HG03558 (cell line): ENCODE data around the gene USP47.

Source experiments
- ATAC-seq: cut with Tn5 transposase; IDR thresholded peaks from one replicate; pipeline ENCODE4 v1.9.1; 2021; ENCODE audit warnings: moderate number of reproducible peaks; ENCODE audit not compliant: unreplicated experiment; ENCODE audit errors: extremely low read depth

USP47 gene

GRCh38 chr11:11864332-11864731, 22.6 kb downstream of the USP47 start:
- ATAC-seq, result no peak

- ATAC-seq, result no peak
Observed at GRCh38 chr11:11864803-11865202, 23.0 kb downstream of the USP47 start.

DNA sequence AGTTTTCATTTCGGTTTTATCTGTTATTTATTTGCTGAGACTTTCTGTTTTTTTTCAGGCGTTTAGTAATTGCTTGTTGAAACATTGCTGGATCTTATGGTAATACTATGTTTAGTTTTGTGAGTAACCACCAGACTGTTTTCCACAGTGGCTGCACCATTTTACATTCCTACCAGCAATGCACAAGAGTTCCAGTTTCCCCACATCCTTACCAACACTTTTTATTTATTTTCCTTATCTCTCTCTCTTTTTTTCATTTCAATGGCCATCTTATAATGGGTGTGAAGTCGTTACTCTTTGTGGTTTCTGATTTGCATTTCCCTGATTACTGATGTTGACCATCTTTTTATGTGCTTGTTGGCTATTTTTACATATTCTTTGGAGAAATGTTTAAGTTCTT, 23.7 kb downstream of the USP47 start:
- ATAC-seq, result no peak

DNA sequence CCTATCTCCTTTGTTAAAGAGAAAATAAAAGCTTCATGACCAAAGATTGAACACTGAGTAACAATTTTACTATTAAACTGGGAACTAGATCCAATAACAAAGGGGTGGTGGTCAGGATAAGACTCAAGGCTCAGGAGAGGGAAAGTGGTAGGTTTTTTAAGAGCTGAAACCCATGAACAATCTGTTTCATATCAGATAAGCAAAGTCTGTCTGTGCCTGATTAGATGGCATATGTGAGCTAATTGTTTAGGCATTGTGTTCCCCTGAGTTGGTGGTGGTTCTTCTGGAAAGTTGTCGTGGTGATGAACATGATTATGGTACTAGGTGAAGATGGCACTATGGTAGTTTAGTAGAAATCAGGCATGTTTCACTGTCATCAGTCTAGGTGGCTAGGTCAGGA, 24.4 kb downstream of the USP47 start:
- ATAC-seq, result no peak

GRCh38 chr11:11867720-11868119, 25.9 kb downstream of the USP47 start:
- no peak for ATAC-seq

DNA sequence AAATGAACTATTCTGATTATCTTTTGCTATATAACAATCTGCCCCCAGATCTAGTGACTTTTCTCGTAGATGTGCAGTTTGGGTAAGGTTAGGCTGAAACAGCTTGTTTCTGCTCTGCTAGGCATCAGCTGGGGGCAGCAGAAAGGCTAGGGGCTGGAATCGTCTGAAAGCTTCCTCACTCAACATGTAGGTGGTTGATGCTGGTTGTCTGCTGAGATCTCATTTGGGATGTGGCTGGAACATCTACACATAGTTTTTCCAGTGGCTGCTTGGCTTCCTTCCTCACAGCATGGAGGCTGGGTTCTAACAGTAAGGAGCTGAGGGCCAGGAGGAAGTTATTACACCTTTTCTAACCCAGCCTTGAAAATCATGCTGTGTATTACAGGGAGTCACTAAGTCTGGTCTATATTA, 30.2 kb downstream of the USP47 start:
- no peak for ATAC-seq

DNA sequence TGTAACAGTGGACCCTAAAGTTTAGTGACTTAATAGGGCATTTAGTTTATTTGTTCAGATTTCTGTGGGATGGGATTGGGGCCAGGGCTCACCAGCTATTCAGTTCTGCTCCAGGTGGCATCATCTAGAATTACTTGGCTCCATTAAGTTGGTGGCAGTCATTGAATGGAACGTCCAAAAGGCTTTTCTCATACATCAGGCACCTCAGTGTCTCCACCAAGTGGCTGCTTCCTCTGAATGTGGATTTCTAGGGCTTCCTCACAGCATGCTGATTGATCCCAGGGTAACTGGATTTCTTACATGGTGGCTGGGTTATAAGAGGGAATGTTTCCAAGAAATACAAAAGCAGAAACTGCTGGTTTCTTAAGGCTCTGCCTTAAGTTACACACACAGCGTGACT, 34.7 kb downstream of the USP47 start:
- no peak for ATAC-seq

DNA sequence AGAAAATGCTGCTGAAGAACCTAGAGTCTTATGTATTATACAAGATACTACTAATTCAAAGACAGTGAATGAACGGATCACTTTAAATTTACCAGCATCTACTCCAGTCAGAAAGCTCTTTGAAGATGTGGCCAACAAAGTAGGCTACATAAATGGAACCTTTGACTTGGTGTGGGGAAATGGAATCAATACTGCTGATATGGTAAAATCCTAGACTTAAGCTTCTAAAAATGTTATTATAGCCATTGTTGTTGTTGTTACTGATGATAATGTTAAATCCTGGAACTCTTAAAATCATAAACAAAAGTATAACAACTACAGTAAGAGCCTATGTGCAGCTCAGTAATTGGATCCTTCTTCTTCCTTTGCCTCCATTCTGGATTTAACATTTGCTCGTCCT, 38.4 kb downstream of the USP47 start:
- no peak for ATAC-seq

GRCh38 chr11:11882539-11882938, 40.8 kb downstream of the USP47 start:
- no peak for ATAC-seq

- ATAC-seq, result no peak
Observed at GRCh38 chr11:11884351-11884750, 42.6 kb downstream of the USP47 start.

DNA sequence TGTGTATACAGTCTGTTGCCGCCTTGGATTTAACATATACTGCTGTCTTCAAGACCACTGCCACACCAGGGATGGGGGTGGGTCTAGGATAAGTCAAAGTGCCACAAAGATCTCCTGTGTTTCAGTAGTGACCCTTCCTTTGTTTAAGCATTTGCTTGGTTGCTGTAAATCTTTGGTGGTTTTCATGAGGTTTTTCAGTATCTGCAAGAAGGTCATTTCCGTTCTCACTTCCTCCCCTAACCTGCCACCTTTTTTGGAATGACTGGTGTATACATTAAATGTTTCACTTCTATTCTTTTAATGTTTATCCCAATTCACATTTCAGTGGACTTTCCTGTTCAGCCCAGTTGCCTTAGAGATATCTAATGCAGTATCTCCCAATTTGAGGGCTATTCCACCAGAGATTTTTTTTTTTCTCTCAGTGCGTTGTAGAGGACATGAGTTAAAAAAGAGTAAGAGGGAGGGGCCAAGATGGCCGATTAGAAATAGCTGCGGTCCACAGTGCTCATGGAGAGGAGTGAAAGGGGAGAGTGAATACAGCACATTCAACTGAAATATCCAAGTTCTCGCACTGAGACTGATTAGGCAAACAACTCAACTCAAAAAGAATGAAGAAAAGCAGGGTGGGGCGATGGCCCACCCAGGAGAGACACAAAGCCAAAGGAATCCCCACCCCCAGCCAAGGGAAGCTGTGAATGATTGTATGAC, 43.2 kb downstream of the USP47 start:
- peak; percentile 69 for ATAC-seq

- ATAC-seq, result no peak
Observed at GRCh38 chr11:11894486-11894885, 52.7 kb downstream of the USP47 start.

- no peak for ATAC-seq
Observed at GRCh38 chr11:11895672-11896071, 53.9 kb downstream of the USP47 start.

GRCh38 chr11:11898648-11899047, 56.9 kb downstream of the USP47 start:
- ATAC-seq, result no peak

DNA sequence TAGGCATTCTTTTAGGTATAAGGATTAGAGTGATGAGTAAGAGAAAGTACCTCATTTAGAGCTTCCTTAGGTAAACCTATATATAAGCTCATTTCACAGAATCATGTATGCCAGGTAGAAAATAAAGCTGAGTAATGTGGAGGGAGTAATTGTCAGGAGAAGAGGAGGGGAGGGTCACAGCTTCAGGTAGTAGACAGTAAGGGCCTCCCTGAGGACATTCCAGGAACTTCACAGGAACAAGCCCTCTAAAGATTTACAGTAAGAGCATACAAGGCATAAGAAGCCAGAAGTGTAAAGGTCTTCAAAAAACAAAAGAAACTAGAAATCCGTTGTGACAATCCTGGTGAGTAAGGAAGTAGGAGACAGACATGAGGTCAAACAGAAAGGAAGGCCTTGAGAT, 57.6 kb downstream of the USP47 start:
- ATAC-seq, result no peak

GRCh38 chr11:11901929-11902328, 60.2 kb downstream of the USP47 start:
- no peak for ATAC-seq

- ATAC-seq, result no peak
Observed at GRCh38 chr11:11909727-11910126, 68.0 kb downstream of the USP47 start.

- ATAC-seq, result no peak
Observed at GRCh38 chr11:11910541-11910940, 68.8 kb downstream of the USP47 start.

DNA sequence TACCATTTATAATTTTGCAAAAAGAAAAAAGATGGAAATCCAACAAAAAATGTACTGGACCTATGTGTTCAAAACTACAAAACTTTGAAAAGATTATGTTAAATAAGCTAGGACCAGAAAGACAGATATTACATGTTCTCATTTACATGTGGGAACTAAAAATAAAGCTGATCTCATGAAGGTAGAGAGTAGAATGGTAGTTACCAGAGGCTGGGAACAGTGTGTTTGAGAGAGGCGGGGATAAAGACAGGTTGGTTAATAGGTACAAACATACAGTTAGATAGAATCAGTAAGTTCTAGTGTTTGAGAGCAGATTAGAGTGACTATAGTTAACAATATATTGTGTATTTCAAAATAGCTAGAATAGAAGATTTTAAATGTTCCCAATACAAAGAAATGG, 71.6 kb downstream of the USP47 start:
- no peak for ATAC-seq

- no peak for ATAC-seq
Observed at GRCh38 chr11:11915625-11916024, 73.9 kb downstream of the USP47 start.

DNA sequence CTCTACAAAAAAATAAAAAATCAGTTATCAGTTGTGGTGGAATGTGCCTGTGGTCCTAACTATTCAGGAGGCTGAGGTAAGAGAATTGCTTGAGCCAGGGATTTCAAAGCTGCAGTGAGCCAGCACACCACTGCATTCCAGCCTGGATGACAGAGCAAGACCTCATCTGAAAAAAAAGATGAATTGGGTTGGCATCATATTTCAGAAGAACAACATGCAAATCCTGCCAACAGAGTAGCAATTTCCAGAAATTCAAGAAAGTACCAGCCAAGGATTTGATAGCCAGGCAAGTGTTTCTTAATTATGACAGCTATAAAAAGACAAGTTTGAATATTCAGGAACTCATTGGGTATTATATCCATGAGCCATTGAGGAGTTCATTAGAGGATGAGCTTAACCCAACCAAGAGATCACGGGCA, 75.2 kb downstream of the USP47 start:
- ATAC-seq, result no peak

GRCh38 chr11:11923828-11924227, 82.1 kb downstream of the USP47 start:
- no peak for ATAC-seq

DNA sequence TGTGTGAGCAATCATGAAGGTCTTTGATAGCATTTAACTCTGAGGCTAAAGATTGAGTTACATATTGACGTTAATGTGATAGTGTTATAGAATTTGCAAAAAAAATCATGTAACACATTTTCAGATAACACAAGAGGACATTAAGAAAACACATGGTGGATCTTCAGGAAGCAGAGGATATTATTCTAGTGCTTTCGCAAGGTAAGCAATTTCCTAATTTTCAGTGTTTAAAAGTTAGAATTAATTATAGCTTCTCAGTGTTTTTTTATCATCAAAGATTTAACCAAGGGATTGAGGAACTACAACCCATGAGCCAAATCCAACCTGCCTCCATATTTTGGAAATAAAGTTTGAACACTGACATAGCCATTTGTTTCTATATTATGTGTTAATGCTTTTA, 88.1 kb downstream of the USP47 start:
- ATAC-seq, result no peak
